Cardiac fibroblast (primary cell): ENCODE measurements around the gene PRRC2B.
"Not testable (repeated sequence)": the region's sequence is repeated elsewhere in the genome, so short reads cannot be mapped to it uniquely, and the experiment has no call there.

ENCODE experiments used
- DNase-seq, 2 donors: peaks; one replicate each; pipeline versions ENCODE4 v3.0.0 to v3.0.0-alpha.2; 2010; ENCODE audit warnings: low read depth in 2 of 2
- H3K4me3 ChIP-seq, 2 donors: replicated peaks in 1 of 2; 1 replicate in 1 of 2; 2 replicates in 1 of 2; pipeline ENCODE4 v1.5.1; 2011; ENCODE audit warnings: low read depth in 2 of 2, low read length in 2 of 2, mild to moderate bottlenecking in 2 of 2, moderate library complexity in 1 of 2
- CTCF ChIP-seq: IDR thresholded peaks from one replicate; pipeline ENCODE4 v1.5.1; 2011; ENCODE audit warnings: low read depth, mild to moderate bottlenecking, low read length, inconsistent platforms

PRRC2B gene

GRCh38 chr9:131511880-131512279 lies 118.0 kb downstream of the PRRC2B start:
- no peak overlapping the region for H3K4me3 ChIP-seq
- no peak for TF ChIP-seq CTCF
- DNase-seq, result no peak

GRCh38 chr9:131513177-131513576 lies 119.3 kb downstream of the PRRC2B start:
- H3K4me3 ChIP-seq, result no peak overlapping the region
- no peak for TF ChIP-seq CTCF
- DNase-seq, result no peak

GRCh38 chr9:131515559-131516031 lies 121.7 kb downstream of the PRRC2B start:
- not testable (repeated sequence) for DNase-seq, H3K4me3 ChIP-seq

GRCh38 chr9:131516100-131516499 lies 122.2 kb downstream of the PRRC2B start:
- no peak overlapping the region for H3K4me3 ChIP-seq
- TF ChIP-seq CTCF, result no peak
- DNase-seq, result no peak

GRCh38 chr9:131516930-131517329 lies 123.0 kb downstream of the PRRC2B start:
- no peak for TF ChIP-seq CTCF
- DNase-seq, result no peak
- no peak overlapping the region for H3K4me3 ChIP-seq

- no peak for TF ChIP-seq CTCF
- H3K4me3 ChIP-seq, result no peak overlapping the region
Measured at GRCh38 chr9:131517761-131518190, 123.9 kb downstream of the PRRC2B start.

GRCh38 chr9:131518553-131518952 lies 124.7 kb downstream of the PRRC2B start:
- DNase-seq, result no peak
- no peak for TF ChIP-seq CTCF
- no peak overlapping the region for H3K4me3 ChIP-seq

More at GRCh38 chr9:131517761-131518190, 123.9 kb downstream of the PRRC2B start:
- DNase-seq, result no peak
